Stimulated activated CD8-positive, alpha-beta memory T cell treated with anti-CD3 and anti-CD28 coated beads, Interleukin-15, amount 100 ng/mL, for 1 hour (primary cell): ENCODE data around the gene GABBR2.

ENCODE experiments used
- DNase-seq: peaks from one replicate; pipeline ENCODE4 v3.0.0-alpha.2; 2020; ENCODE audit warnings: low read depth

GABBR2 gene

DNA sequence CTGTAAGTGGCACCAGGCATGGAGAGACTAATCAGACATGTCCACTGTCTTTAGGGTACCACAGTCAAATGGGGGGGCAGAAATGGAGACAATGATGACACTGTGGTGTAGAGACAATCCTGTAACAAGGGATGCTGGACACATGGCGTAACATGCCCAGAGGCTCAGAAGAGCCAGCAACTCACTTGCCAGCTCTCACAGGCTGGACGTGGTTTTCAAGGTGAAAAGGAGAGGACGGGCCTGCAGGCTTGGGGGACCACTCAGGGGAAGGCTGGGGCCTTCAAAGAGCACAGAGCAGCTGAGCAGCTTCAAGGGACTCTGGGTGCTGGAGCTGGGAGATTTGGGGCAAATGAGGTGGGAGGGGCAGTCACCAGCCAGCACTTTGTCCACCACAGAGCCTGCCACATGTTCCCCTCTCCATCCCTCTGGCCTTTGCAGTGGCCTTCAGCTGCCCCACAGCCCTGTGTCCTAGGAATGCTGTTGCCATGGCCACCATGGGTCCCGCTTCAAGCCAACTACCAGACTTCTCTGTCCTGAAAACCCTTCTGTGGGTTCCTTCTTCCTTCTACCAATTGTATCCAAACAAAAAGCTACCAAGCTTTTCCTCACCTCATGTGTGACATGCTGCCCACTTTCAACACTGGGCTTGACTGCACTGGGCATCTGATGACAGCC lies 140.4 kb downstream of the GABBR2 start:
- no peak for DNase-seq

DNA sequence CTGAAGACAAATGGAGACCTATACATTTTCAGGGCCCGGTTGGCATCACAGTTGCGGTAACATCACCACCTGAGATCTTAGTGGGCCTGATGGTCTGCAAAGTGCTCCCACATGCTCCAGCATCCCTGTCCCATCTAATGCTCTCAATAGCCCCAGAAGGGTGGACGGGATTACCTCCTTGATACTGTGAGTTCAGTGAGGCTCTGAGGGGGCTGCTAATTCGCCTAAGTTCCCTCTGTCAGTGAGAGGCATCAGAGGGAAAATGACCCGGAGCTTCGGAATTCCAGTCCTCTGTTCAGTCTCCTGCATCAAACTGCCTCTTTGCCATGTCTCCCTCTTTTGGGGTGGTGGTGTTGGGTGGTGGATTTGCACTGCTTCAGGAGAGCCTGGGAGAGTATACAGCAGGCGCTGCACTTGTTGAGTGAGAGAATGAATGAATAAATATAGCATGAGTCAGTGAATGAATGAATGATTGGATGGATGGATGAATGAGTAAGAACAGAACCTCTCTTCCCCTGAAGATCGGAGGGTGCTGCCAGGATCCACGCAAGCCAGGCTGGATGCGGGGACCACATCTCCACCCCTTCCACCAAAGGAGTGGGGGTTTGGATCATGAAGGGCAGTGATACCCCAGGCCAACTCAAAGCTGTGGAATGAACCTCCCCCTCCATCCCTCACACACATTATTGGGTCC lies 141.0 kb downstream of the GABBR2 start:
- DNase-seq = no peak

DNA sequence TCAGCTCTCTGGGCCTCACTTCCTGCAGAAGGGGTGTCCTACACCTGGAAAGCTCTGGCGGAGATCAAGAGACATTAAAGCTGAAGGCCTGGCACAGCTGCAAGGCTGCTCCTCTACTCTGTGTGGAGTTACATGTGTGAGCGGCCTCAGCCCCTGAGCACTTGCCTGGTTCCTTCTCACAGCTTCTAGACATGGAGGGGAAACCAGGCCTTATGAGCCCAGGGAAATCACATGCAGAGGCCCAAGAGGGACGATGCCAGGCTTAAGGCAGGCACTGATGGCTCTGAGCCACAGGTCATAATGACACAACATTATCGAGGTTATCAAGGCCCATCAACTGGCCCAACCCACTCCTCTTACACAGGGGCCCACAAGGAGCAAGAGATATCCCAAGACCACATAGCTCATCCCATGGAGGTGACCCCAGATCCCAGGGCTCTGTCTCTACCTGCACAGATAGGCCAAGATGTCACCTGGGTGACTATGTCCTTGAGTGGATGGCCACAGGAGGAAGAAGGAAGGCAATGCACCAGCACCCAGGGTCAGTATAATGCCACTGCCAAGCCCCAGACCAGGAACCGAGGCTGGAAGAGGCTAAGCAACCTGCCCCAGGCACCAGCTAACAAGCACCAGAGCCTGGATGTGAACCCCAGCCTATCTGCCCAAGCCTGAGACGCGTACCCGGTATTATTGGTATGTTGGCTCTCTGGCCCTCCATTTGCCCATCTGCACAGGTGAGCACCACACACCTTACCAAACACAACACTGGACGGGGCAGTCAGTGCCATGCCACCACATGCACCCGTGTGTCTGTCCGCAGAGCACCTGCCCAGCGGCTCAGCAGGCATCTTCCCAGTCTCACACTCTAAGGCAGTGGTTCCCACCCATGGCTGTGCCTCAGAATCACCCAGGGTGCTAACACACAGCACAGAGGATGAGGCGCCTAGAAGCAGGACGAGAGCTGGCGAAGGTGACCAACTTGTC lies 143.3 kb downstream of the GABBR2 start:
- DNase-seq = no peak

DNA sequence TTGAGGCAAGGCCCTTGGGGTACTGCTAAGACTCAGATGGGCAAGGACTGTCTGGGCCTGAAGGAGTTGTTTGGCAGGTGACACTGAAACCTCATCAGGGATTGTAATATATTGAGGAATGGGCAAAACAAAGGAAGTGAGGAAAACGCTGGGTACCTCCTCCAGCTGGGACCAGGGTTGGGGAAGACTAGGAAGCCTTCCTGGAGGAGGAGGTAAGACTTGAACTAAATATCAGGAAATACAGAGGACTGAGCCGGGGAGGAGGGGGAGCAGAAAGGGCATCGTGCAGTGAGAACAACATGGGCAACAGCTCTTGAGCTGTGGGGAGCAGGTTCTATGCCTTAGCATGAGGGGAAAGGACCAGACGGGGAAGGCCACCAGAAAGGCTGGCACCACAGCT lies 144.0 kb downstream of the GABBR2 start:
- no peak for DNase-seq

DNA sequence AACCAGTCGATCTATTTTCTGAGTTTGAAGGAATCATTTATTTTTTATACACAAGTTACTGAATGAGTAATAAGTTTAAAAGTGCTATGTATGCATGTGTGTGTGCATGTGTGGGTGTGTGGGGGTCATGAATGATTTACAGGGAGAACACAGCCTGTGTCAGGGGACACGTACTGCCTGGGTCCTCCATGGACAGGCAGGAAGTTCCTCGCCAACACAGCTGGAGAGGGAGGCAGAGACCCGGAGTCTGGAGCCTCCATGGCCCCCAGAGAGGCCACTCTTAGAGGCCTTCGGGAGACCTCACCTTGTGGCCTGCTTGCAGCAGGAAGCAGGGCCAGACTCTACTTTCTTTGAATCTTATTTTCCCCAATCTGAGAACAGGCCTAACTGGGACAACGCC lies 144.7 kb downstream of the GABBR2 start:
- no peak for DNase-seq

DNA sequence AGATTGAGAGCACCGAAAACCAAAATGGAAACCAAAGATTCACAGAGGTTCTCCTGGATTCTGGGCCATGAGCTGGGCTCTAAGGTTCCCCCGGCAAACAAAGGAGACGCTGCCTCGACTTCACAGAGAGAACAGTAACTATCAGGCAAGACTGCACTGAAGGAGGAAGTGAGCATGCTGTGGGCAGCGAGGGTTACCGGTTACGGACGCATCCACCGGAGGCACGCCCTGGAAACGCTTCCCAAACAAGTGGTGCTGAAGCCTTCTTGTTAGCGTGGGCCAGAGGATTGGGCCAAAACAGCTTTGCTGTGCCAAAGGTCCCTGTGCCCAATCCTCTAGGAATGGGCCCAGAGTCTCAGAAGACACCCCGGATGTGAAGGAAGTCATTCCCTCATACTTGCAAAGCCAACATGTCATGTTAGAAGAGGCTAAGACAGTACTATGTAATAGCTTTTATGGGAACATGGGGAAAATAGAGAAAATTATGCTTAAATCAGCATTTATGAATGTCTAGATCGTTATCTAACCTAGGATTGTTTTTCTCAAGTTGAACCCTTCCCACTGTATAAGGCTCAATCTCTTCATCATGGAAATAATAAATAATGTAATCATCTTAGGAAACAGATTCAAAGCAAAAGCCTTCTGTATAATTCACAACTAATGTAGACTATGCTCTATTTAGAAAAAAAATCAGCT lies 145.4 kb downstream of the GABBR2 start:
- DNase-seq = no peak

DNA sequence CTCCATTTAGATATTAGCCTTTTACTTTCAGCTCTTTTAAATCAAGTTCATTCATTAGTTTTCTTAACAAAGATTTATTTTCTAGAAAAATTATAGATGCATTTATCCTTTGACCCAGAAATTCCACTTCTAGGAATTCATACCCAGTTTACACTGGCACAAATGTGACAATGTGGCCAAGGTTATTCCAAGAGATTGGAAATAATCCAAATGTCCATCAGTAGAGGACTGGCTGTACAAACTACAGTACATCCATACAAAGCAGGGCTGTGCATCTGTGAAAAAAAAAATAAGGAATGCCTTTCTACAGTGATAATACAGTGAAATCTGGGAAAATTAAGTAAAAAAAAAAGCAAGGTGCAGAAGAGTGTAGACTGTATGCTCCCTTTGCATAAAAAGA lies 149.2 kb downstream of the GABBR2 start:
- no peak for DNase-seq

DNA sequence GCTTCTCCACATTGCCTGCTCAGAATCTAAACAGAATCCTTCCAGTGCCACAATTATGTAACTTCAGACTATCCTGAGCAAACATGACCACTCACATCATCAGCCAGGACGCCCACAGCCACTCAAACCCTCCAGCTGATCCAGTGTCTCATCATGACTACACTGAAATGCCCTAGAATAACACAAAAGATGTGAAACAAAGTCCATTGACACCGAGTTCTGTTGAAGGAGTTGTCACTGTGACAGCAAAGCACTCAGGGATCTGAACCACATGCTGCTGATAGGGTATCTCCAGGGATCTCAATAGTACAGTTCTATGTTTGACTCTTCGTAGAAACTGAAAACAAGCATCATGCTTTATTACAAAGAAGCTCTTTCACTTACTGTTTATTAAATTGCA lies 150.2 kb downstream of the GABBR2 start:
- no peak for DNase-seq

DNA sequence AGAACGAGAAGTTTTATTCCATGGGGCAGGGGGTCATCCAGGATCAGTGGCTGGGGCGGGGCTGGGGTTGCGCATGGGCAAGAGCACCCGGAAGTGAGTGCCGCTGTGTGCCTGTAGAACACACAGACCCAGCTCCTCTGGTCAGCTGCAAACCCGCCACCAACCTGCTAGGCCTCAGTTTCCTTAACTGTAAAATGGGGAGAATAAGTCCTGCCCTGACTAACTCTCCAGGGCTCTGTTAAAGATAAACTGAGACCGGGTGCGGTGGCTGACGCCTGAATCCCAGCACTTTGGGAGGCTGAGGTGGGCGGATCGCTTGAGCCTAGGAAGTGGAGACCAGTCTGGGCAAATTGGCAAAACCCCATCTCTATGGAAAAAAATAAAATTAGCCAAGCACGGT lies 152.2 kb downstream of the GABBR2 start:
- DNase-seq = no peak

DNA sequence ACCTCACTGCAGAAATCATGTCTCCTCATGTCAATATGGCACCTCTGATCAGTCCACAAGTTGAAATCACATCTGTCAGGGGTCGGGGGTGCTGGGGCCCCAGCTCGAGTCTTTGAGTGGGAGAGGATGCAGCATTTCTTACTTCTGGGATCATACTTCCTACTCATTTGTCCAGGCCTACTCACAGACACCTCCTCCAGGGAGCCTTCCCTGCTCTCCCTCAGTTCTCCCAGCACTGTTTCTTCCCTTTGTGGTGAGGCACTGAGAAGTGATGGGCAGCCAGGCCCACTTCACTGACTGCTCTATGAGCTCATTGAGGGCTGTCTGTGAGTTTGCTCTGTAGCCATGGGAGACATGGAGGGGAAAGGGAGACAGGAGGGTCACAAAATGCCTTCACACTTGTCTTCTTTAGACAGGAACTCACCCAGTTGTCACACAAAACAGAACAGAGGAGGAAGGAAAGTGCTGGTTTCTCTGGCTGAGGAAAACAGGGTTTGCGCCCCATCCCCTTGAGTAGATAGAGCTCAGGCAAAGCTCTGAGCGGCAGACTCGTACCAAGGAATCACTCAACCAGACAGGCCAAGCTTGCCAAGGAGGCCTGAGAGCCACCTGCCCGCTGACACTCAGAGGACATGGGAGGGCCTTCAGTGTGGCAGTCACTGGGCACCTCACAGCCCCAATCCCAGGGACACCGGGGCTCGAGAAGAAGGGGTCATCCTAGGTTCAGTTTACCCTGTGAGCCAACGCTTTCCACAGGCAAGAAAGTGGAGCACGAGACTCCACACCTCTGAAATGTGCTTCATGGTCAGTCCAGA lies 152.9 kb downstream of the GABBR2 start:
- no peak for DNase-seq

DNA sequence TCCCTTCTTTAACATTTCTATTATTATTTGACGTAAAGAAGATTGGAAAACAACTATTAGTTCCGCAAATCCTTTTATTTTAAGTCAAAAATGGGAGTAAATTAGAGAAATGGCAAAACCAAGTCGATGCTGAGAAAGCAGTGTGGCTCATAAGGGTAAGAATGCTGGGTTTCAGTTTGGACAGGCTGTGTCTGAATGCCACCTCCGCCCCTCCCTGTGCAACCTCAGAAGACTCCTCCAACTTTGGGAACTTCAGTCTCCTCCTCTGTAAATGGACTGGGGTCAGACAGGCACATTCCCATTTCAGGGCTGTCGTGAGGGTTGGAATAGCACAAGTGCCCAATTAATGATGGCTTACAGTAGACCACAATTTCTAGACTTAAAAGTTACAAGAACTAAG lies 154.0 kb downstream of the GABBR2 start:
- DNase-seq = no peak

DNA sequence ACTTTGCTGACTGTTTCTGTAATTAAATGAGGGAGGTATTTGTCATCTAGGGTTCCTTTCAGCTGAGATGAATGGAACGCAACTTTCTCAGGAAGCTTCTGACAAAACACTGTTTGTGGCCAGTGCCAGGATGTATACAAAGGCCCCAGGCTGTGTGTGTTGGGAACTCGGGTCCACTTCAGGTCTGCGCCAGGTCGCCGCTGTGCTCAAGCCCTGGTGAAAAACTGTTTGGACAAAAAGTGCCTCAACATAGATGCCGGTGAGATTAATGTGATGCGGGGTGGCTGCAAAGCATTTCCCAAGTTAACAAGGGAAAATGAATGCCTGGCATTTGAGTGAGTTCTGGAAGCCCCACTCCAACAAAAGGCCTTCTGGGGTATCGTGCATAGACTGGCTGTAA lies 156.4 kb downstream of the GABBR2 start:
- no peak for DNase-seq

DNA sequence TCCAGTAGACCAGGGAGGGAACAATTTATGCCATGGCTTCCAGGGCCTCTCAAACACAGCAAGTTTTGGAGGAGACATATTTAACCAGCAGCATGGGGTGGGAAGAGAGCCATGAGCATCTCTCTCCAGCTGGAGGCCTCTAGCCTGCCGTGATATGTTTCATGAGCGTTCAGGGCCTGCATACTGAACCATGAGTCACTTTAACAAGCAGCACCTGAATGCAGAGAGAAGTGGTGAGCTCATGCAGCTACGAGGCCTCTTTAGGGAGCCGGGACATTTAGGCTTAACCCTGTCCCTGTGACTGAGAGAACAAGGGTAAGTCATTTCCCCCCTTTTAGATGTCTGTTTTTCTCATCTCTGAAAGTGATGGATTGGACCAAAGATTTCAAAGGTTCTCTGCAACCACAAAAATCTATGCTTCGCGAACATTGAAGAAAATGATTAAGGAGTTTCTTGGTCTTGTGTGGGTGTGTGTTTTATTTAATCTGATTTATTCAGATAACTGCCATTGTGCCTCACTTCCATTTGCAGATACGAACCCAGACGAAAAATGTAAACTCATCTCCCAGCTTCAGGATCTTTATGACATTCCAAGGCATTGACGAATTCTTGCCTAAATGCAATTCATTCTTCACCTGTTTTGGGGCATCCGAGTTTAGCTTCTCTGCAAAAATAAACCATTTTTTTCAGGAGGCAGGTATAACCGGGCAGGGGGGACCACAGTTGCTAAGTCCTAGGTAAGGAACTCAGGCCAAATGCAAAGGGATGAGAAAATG lies 157.0 kb downstream of the GABBR2 start:
- DNase-seq = no peak

DNA sequence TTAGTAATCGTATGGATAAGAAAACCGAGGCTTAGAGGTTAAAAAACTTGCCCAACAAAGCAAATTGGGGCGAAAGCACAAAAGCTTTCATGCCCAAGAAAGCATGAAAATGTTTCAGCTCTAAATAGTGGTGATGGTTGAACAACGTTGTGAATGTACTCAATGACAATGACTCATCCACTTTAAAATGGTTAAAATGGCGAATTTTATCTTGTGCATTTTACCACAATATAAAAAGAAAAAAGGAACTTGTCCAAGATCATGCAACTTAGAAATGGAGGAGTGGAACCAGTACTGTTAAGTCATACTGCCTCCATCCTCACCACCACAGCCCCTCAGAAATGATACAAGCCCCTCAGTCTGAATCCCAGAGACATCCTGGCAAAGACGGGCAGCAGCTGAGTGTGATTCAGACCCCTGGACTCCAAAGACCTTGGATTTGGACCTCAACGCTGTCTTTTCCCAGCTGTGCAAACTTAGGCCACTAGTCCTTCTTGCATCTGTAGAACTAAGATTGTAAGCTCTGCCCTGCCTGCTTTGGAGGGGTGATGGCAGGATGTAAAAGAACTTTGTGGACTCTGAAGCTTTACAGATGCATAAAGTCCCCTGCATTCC lies 158.4 kb downstream of the GABBR2 start:
- no peak for DNase-seq

DNA sequence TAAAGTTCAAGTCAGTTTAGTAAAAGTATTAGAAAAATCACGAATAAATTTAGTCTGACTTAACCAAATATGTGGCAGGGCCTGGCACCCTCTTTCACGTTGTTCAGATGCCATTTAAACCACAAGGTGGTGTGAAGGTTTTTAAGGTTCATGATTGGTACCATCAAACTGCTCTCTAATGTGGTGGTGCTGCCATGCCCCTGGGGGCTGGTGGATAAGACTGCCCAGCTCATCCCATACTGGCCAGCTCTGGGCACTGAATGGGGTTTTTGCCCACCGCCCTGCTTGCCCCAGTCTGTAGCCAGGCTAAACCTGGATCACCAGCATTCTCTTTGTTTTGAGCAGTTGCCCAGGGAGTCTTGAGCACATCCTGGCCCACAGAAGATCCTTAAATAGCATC lies 159.3 kb downstream of the GABBR2 start:
- no peak for DNase-seq

DNA sequence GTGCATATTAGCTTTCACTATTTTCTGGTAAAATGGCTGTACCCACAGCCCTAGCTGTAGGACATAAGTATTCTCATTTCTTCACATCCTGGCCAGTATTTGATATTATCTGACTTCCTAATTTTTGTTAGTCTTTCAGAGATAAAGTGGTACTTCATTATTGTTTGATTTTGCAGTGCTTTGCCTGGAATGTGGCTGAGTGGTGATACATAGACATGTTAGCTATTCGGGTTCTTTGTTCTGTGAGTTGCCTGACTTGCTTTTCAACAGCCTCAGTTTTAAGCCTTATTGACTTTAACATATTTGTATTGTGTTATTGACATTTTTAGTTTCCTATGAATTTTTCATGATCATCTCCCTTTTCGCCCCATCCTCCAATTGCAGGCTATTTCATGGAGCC lies 161.1 kb downstream of the GABBR2 start:
- no peak for DNase-seq

DNA sequence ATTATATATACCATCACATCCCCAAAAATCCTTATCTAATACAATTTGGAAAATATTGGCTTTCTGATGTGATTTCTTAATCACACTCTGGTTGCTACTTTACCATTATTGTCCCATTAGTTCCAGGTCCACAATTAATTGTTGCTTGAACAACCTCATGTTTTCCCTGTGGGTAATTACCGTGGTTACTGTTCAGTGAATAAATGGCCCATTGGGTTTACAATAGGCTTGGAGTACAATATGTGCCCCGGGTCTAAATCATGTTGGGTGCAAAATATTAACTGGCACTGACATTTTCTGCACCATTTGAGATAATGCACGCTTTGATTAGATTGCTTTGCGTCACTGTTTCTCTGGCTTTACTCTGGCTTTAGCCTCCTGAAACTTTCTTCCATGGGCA lies 163.7 kb downstream of the GABBR2 start:
- DNase-seq = no peak

DNA sequence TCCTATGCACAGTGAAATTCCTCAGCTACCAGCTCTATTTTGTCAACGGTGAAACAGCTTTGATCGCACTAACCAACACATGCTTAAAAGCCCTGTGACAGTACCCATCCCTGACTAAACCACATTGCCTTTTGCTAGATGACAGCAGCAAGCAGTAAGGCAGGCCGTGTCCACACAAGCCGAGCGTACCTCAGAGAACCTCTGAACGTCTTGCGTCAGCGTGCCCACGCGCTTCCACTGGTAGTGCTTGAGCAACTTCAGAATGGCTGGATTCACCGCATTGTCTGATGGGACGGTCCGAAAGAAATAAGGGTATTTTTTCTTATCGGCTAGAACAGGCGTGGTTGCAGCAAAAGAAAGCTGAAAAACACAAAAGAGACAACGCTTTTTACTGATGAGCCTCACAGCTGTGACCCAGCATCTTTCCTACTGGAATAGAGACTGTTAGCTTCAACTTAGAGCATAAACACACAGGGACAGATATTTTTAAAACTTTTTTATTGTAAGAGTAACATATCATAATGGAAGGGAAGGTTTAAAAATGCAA lies 167.0 kb downstream of the GABBR2 start:
- DNase-seq = no peak

DNA sequence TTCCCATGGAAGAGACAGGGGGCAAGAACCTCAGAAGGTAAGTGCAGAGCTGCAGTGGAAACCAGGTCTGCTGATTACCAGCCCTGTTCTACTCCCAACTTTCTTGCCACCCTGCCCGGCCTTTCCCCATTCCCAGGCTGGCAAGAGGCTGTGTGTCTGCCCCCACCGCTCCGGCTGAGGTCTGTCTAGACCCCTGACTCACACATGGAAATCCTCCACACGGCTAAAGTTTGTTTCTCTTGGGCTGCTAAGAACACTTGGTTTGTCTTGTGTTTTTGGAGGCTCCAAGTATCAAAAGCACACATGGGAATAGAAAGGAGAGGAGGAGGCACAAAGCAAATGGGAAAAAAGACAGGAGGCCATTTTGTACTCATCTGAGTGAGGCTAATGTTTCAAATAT lies 168.3 kb downstream of the GABBR2 start:
- DNase-seq = no peak

DNA sequence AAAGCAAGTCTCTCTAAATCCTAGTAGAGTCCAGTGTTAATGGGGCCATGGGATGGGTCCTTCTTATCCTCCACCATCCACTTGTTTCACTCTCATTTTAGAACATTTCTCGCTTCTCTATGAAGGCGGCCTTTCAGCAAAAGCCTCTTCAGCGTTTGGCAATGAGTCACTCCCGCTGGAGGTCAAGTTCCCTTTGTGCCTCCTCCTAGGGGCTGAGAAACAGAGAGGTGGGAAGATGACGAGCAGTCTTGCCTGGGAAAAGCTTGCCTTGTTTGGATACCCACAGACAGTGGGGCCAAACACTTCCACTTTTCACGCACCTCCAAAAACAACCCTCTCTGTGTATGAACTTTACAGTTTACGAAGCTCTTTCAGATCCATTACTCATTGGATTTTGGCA lies 168.8 kb downstream of the GABBR2 start:
- no peak for DNase-seq
